Mesenchymal stem cell (in vitro differentiated cells and primary cell): Measurements from ENCODE around the gene HCN1. TPM values are rescaled to one million over a fixed set of nuclear protein-coding genes. Genes with fewer than 3 reads are reported as not detected.
A peak's percentile ranks its signal among the peaks of the same experiment; 100 is the strongest.

Experiments used
- DNase-seq: peaks from one replicate; pipeline ENCODE4 v3.0.0-alpha.2; 2013
- H2AFZ ChIP-seq: one replicate; pipeline ENCODE4 v1.6.1; 2013; ENCODE audit warnings: low read depth, mild to moderate bottlenecking, control low read depth, inconsistent platforms, low read length, moderate library complexity
- H2AK5ac ChIP-seq: 2 replicates; pipeline ENCODE4 v1.6.1; 2013; ENCODE audit warnings: low read length, moderate library complexity, mild to moderate bottlenecking, inconsistent platforms; ENCODE audit not compliant: severe bottlenecking
- H2BK120ac ChIP-seq: one replicate; pipeline ENCODE4 v1.6.1; 2013; ENCODE audit warnings: low read depth, mild to moderate bottlenecking, inconsistent platforms, low read length, moderate library complexity
- H2BK12ac ChIP-seq, 2 experiments: one replicate each; pipeline ENCODE4 v1.6.1; 2013; ENCODE audit warnings: inconsistent platforms in 2 of 2, low read length in 2 of 2, mild to moderate bottlenecking in 2 of 2, moderate library complexity in 2 of 2, control low read depth in 1 of 2
- H2BK15ac ChIP-seq: one replicate; pipeline ENCODE4 v1.6.1; 2013; ENCODE audit warnings: mild to moderate bottlenecking, low read depth, inconsistent platforms; ENCODE audit not compliant: poor library complexity, severe bottlenecking
- H2BK5ac ChIP-seq: 2 replicates; pipeline ENCODE4 v1.6.1; 2013; ENCODE audit warnings: low read depth, mild to moderate bottlenecking, low read length, control low read depth, inconsistent platforms; ENCODE audit not compliant: poor library complexity, severe bottlenecking
- H3K14ac ChIP-seq, 2 experiments: one replicate each; pipeline ENCODE4 v1.6.1; 2013; ENCODE audit warnings: inconsistent platforms in 2 of 2, low read length in 2 of 2, control low read depth in 1 of 2, mild to moderate bottlenecking in 1 of 2, moderate library complexity in 1 of 2
- H3K18ac ChIP-seq, 2 experiments: one replicate each; pipeline ENCODE4 v1.6.1; 2013; ENCODE audit warnings: inconsistent platforms in 2 of 2, low read length in 2 of 2, control low read depth in 1 of 2, low read depth in 1 of 2, mild to moderate bottlenecking in 1 of 2
- H3K23ac ChIP-seq, 2 experiments: one replicate each; pipeline ENCODE4 v1.6.1; 2013; ENCODE audit warnings: inconsistent platforms in 2 of 2, low read length in 2 of 2, mild to moderate bottlenecking in 2 of 2, moderate library complexity in 2 of 2, control low read depth in 1 of 2
- H3K27ac ChIP-seq: 2 replicates; pipeline ENCODE4 v1.5.1; 2013; ENCODE audit warnings: mild to moderate bottlenecking, moderate library complexity, low read length, control low read depth, inconsistent platforms; ENCODE audit not compliant: poor library complexity, severe bottlenecking
- H3K27me3 ChIP-seq, 2 experiments: 2 replicates each; pipeline versions ENCODE4 v1.6.1 to v1.7.0; 2013; ENCODE audit warnings: low read length in 2 of 2, mild to moderate bottlenecking in 2 of 2, moderate library complexity in 2 of 2, control low read depth in 1 of 2, inconsistent platforms in 1 of 2; ENCODE audit not compliant: control insufficient read depth in 1 of 2, insufficient read depth in 1 of 2
- H3K36me3 ChIP-seq, 2 experiments: 2 replicates each; pipeline versions ENCODE4 v1.6.1 to v1.7.0; 2013; ENCODE audit warnings: low read length in 2 of 2, control low read depth in 1 of 2, inconsistent platforms in 1 of 2, low read depth in 1 of 2, mild to moderate bottlenecking in 1 of 2; ENCODE audit not compliant: insufficient read depth in 2 of 2, control insufficient read depth in 1 of 2
- H3K4ac ChIP-seq, 2 experiments: one replicate each; pipeline ENCODE4 v1.6.1; 2013; ENCODE audit warnings: inconsistent platforms in 2 of 2, low read length in 2 of 2, mild to moderate bottlenecking in 2 of 2, moderate library complexity in 2 of 2, control low read depth in 1 of 2, low read depth in 1 of 2
- H3K4me1 ChIP-seq: 2 replicates; pipeline ENCODE4 v1.6.1; 2013; ENCODE audit warnings: low read depth, low read length, control low read depth; ENCODE audit not compliant: control insufficient read depth, insufficient read depth
- H3K4me2 ChIP-seq: 2 replicates; pipeline ENCODE4 v1.6.1; 2013; ENCODE audit warnings: low read length, mild to moderate bottlenecking, inconsistent platforms; ENCODE audit not compliant: poor library complexity, severe bottlenecking
- H3K4me3 ChIP-seq, 2 experiments: 2 replicates each; pipeline versions ENCODE4 v1.5.1 to v1.7.0; 2013; ENCODE audit warnings: low read length in 2 of 2, mild to moderate bottlenecking in 2 of 2, control low read depth in 1 of 2, low read depth in 1 of 2; ENCODE audit not compliant: insufficient read depth in 1 of 2
- H3K79me1 ChIP-seq: replicated peaks from 2 replicates; pipeline ENCODE4 v1.6.1; 2013; ENCODE audit warnings: mild to moderate bottlenecking, control low read depth, low read length, inconsistent platforms; ENCODE audit not compliant: poor library complexity, severe bottlenecking
- H3K9ac ChIP-seq: 2 replicates; pipeline ENCODE4 v1.7.0; 2013; ENCODE audit warnings: mild to moderate bottlenecking, low read length, moderate library complexity
- H3K9me3 ChIP-seq: 2 replicates; pipeline ENCODE4 v1.7.0; 2013; ENCODE audit warnings: mild to moderate bottlenecking, low read length; ENCODE audit not compliant: control insufficient read depth
- H4K8ac ChIP-seq: one replicate; pipeline ENCODE4 v1.6.1; 2013; ENCODE audit warnings: inconsistent platforms, mild to moderate bottlenecking, low read length, moderate library complexity
- H4K91ac ChIP-seq: one replicate; pipeline ENCODE4 v1.6.1; 2013; ENCODE audit warnings: mild to moderate bottlenecking, low read length, inconsistent platforms
- WGBS: methylation state at CpG from one replicate; pipeline ENCODE4 v1.1.7; 2013; ENCODE audit warnings: mixed read lengths; 5-methylcytosine and 5-hydroxymethylcytosine counted together
- polyA plus RNA-seq, 2 experiments: library from polyadenylated mRNA; stranded (reverse); fragments of 200-250 nt; gene quantifications; one replicate each; pipeline ENCODE4 v1.2.3, GENCODE V29; 2013

Gene HCN1
- 0.01 TPM for polyA plus RNA-seq (2013, experiment 1 of 2)
- 0.03 TPM for polyA plus RNA-seq (2013, experiment 2 of 2)

GRCh38 chr5:45696206-45696836 lies at the start of gene HCN1:
HCN1 (minus strand) TSS chr5:45696380.
- Histone ChIP-seq H3K27me3 (peaks cover 21 to 34% of the 10 kb centered on the region in 2 experiments), H2BK5ac (no peak within 1 kb of the TSS), H2AK5ac (no peak within 1 kb of the TSS), H2BK15ac (no peak within 1 kb of the TSS), H3K27ac (no peak within 1 kb of the TSS), H3K79me1 (no peaks in the 10 kb centered on the region), H2BK120ac (no peak within 1 kb of the TSS), H3K23ac (peak within 1 kb of the TSS in 1 of 2 experiments; percentile 34), H3K4me2 (peak within 1 kb of the TSS; percentile 94), H3K4ac (no peak within 1 kb of the TSS), H3K4me1 (peaks cover 11% of the 10 kb centered on the region), H3K14ac (no peak within 1 kb of the TSS), H3K18ac (no peak within 1 kb of the TSS), H2AFZ (no peak within 1 kb of the TSS), H4K91ac (no peak within 1 kb of the TSS), H3K36me3 (no peaks in the 10 kb centered on the region), H3K9ac (no peak within 1 kb of the TSS), H4K8ac (no peak within 1 kb of the TSS), H2BK12ac (no peak within 1 kb of the TSS), H3K9me3 (no peaks in the 10 kb centered on the region), H3K4me3 (peak within 1 kb of the TSS; percentile 39 to 40)
- peak; percentile 79 for DNase-seq
- 25% methylated on average over 27 of the region's 46 CpGs for WGBS

GRCh38 chr5:45741110-45741509 lies 44.9 kb upstream of the HCN1 start:
- no peak overlapping the region for H4K8ac ChIP-seq
- H3K27ac ChIP-seq = no peak overlapping the region
- H2AFZ ChIP-seq = no peak overlapping the region
- H3K23ac ChIP-seq = no peak overlapping the region
- no peak overlapping the region for H3K4me2 ChIP-seq
- H3K4ac ChIP-seq = no peak overlapping the region
- peaks cover 4% of the 10 kb centered on the region for H3K9me3 ChIP-seq
- no peak overlapping the region for H4K91ac ChIP-seq
- no peak overlapping the region for H2BK5ac ChIP-seq
- no peak overlapping the region for H2AK5ac ChIP-seq
- no peaks in the 10 kb centered on the region for H3K36me3 ChIP-seq
- no peak overlapping the region for H3K9ac ChIP-seq
- no peaks in the 10 kb centered on the region for H3K79me1 ChIP-seq
- no peaks in the 10 kb centered on the region for H3K4me1 ChIP-seq
- no peak overlapping the region for H3K14ac ChIP-seq
- no peak overlapping the region for H3K18ac ChIP-seq
- H2BK15ac ChIP-seq = no peak overlapping the region
- 37% methylated on average over 5 of the region's 5 CpGs for WGBS
- DNase-seq = no peak
- H2BK12ac ChIP-seq = no peak overlapping the region
- no peaks in the 10 kb centered on the region for H3K27me3 ChIP-seq
- H3K4me3 ChIP-seq = no peak overlapping the region
- H2BK120ac ChIP-seq = no peak overlapping the region

GRCh38 chr5:45737153-45737552 lies 41.0 kb upstream of the HCN1 start:
- 63% methylated on average over 4 of the region's 5 CpGs for WGBS

DNA sequence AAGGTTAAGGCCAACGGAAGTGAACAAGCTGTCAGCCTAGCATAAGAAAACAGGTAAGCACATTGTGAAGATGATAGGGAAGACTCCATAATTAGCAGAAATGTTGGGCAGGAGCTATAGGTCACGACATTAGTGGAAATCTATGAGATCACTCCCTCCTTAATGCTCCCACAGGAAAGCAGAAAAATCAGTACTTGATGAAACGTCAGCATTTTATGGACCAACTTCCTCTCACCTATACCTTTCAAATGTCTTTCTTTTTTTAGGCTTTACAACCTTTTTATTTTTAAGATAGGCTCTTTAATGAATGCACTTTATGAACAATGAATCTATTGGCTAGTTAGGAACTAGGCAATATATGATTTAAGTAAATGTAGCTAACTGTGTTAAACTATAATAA lies 29.4 kb upstream of the HCN1 start:
- H2BK5ac ChIP-seq = no peak overlapping the region
- H2BK15ac ChIP-seq = no peak overlapping the region
- H3K4me2 ChIP-seq = no peak overlapping the region
- 50% methylated on average over 2 of the region's 3 CpGs for WGBS
- no peak overlapping the region for H2BK120ac ChIP-seq
- no peak overlapping the region for H3K27ac ChIP-seq
- no peak overlapping the region for H2BK12ac ChIP-seq
- H3K9ac ChIP-seq = no peak overlapping the region
- H3K18ac ChIP-seq = no peak overlapping the region
- no peak overlapping the region for H3K23ac ChIP-seq
- H2AFZ ChIP-seq = no peak overlapping the region
- no peaks in the 10 kb centered on the region for H3K79me1 ChIP-seq
- no peak for DNase-seq
- H3K14ac ChIP-seq = no peak overlapping the region
- no peak overlapping the region for H4K91ac ChIP-seq
- H3K4me3 ChIP-seq = no peak overlapping the region
- no peak overlapping the region for H4K8ac ChIP-seq
- no peaks in the 10 kb centered on the region for H3K36me3 ChIP-seq
- no peaks in the 10 kb centered on the region for H3K27me3 ChIP-seq
- no peaks in the 10 kb centered on the region for H3K4me1 ChIP-seq
- H3K9me3 ChIP-seq = no peaks in the 10 kb centered on the region
- H2AK5ac ChIP-seq = no peak overlapping the region
- no peak overlapping the region for H3K4ac ChIP-seq

More at GRCh38 chr5:45737153-45737552, 41.0 kb upstream of the HCN1 start:
- Histone ChIP-seq H3K27ac (no peak overlapping the region), H4K91ac (no peak overlapping the region), H2AFZ (no peak overlapping the region), H3K9ac (no peak overlapping the region), H3K23ac (no peak overlapping the region), H3K36me3 (no peaks in the 10 kb centered on the region), H3K4me2 (no peak overlapping the region), H3K27me3 (no peaks in the 10 kb centered on the region), H3K4me1 (no peaks in the 10 kb centered on the region), H2BK12ac (no peak overlapping the region), H3K4me3 (no peak overlapping the region), H3K4ac (no peak overlapping the region), H3K14ac (no peak overlapping the region), H2BK5ac (no peak overlapping the region), H2BK15ac (no peak overlapping the region), H3K9me3 (peaks cover 3% of the 10 kb centered on the region), H3K79me1 (no peaks in the 10 kb centered on the region), H3K18ac (no peak overlapping the region), H4K8ac (no peak overlapping the region), H2BK120ac (no peak overlapping the region), H2AK5ac (no peak overlapping the region)
- no peak for DNase-seq
